Measurements from ENCODE around the gene CAV1. TPM values are rescaled to one million over a fixed set of nuclear protein-coding genes. Genes with fewer than 3 reads are reported as not detected.

Gene CAV1
- polyA plus RNA-seq, 1 donor from 2014 or later: not detected

GRCh38 chr7:116566666-116567065 is 41.8 kb downstream of the CAV1 start:
- TF ChIP-seq SMC3 (conservative IDR thresholded peaks at IDR 0.05; ENCODE audit: poor library complexity) (no peak), CTCF (IDR thresholded peaks at IDR 0.05; ENCODE audit: poor library complexity, severe bottlenecking) (no peak), RAD21 (conservative IDR thresholded peaks at IDR 0.05) (no peak), POLR2AphosphoS5 (IDR thresholded peaks at IDR 0.05) (no peak), TAF1 (IDR thresholded peaks at IDR 0.05; ENCODE audit: low read depth) (no peak), EP300 (conservative IDR thresholded peaks at IDR 0.05; ENCODE audit: poor library complexity, severe bottlenecking) (no peak), MXI1 (conservative IDR thresholded peaks at IDR 0.05; ENCODE audit: poor library complexity, severe bottlenecking) (no peak)
- H3K9me2 ChIP-seq (ENCODE audit: insufficient read depth, low read length): no peaks in the 10 kb centered on the region
- no peaks in the 10 kb centered on the region for H3K27me3 ChIP-seq (ENCODE audit: insufficient read depth, low read depth, low read length)
- H3K9ac ChIP-seq (ENCODE audit: low read length): no peak overlapping the region
- H3K4me2 ChIP-seq (ENCODE audit: low read length): no peak overlapping the region
- H3K36me3 ChIP-seq (ENCODE audit: insufficient read depth, low read length): no peaks in the 10 kb centered on the region
- H3K9me3 ChIP-seq (ENCODE audit: low read length): no peaks in the 10 kb centered on the region
- no peak overlapping the region for H2AFZ ChIP-seq (ENCODE audit: low read depth, low read length)
- no peak overlapping the region for H3K4me3 ChIP-seq (ENCODE audit: low read length)
- H3K79me2 ChIP-seq (replicated peaks; ENCODE audit: insufficient read depth, low read length): no peaks in the 10 kb centered on the region
- H3F3A ChIP-seq (ENCODE audit: insufficient read depth, low read length, poor library complexity, severe bottlenecking): no peaks in the 10 kb centered on the region
- H3K27ac ChIP-seq (ENCODE audit: low read length): no peak overlapping the region
- H4K20me1 ChIP-seq (ENCODE audit: insufficient read depth): no peaks in the 10 kb centered on the region

- no peak overlapping the region for H3K4me2 ChIP-seq (ENCODE audit: low read length)
- no peaks in the 10 kb centered on the region for H3F3A ChIP-seq (ENCODE audit: insufficient read depth, low read length, poor library complexity, severe bottlenecking)
- no peaks in the 10 kb centered on the region for H3K9me3 ChIP-seq (ENCODE audit: low read length)
- no peak overlapping the region for H3K27ac ChIP-seq (ENCODE audit: low read length)
- no peak for TF ChIP-seq EZH2 (IDR thresholded peaks at IDR 0.05; ENCODE audit: borderline replicate concordance, insufficient read depth, low read length, poor library complexity, severe bottlenecking)
- no peak for TF ChIP-seq RAD21 (conservative IDR thresholded peaks at IDR 0.05)
- no peak for TF ChIP-seq MXI1 (conservative IDR thresholded peaks at IDR 0.05; ENCODE audit: poor library complexity, severe bottlenecking)
- no peak for TF ChIP-seq CTCF (IDR thresholded peaks at IDR 0.05; ENCODE audit: poor library complexity, severe bottlenecking)
- TF ChIP-seq TAF1 (IDR thresholded peaks at IDR 0.05; ENCODE audit: low read depth): no peak
- no peaks in the 10 kb centered on the region for H3K36me3 ChIP-seq (ENCODE audit: insufficient read depth, low read length)
- no peaks in the 10 kb centered on the region for H3K9me2 ChIP-seq (ENCODE audit: insufficient read depth, low read length)
- H3K79me2 ChIP-seq (replicated peaks; ENCODE audit: insufficient read depth, low read length): no peaks in the 10 kb centered on the region
- no peaks in the 10 kb centered on the region for H4K20me1 ChIP-seq (ENCODE audit: insufficient read depth)
- no peaks in the 10 kb centered on the region for H3K27me3 ChIP-seq (ENCODE audit: insufficient read depth, low read depth, low read length)
- no peak overlapping the region for H3K9ac ChIP-seq (ENCODE audit: low read length)
- no peak overlapping the region for H3K4me3 ChIP-seq (ENCODE audit: low read length)
- no peak overlapping the region for H2AFZ ChIP-seq (ENCODE audit: low read depth, low read length)
Observed at GRCh38 chr7:116569737-116570136, 44.9 kb downstream of the CAV1 start.

GRCh38 chr7:116570306-116570705 is 45.5 kb downstream of the CAV1 start:
- Histone ChIP-seq H3K27ac (ENCODE audit: low read length) (no peak overlapping the region), H3K4me2 (ENCODE audit: low read length) (no peak overlapping the region), H3K79me2 (replicated peaks; ENCODE audit: insufficient read depth, low read length) (no peaks in the 10 kb centered on the region)

More at GRCh38 chr7:116570306-116570705, 45.5 kb downstream of the CAV1 start:
- Histone ChIP-seq H3K4me3 (ENCODE audit: low read length) (no peak overlapping the region), H3K9ac (ENCODE audit: low read length) (no peak overlapping the region), H3K9me2 (ENCODE audit: insufficient read depth, low read length) (no peaks in the 10 kb centered on the region), H3K36me3 (ENCODE audit: insufficient read depth, low read length) (no peaks in the 10 kb centered on the region), H4K20me1 (ENCODE audit: insufficient read depth) (no peaks in the 10 kb centered on the region), H3K27me3 (ENCODE audit: insufficient read depth, low read depth, low read length) (no peaks in the 10 kb centered on the region), H2AFZ (ENCODE audit: low read depth, low read length) (no peak overlapping the region), H3F3A (ENCODE audit: insufficient read depth, low read length, poor library complexity, severe bottlenecking) (no peaks in the 10 kb centered on the region), H3K9me3 (ENCODE audit: low read length) (no peaks in the 10 kb centered on the region)
- TF ChIP-seq EZH2 (IDR thresholded peaks at IDR 0.05; ENCODE audit: borderline replicate concordance, insufficient read depth, low read length, poor library complexity, severe bottlenecking) (no peak), MXI1 (conservative IDR thresholded peaks at IDR 0.05; ENCODE audit: poor library complexity, severe bottlenecking) (no peak), CTCF (IDR thresholded peaks at IDR 0.05; ENCODE audit: poor library complexity, severe bottlenecking) (no peak), POLR2AphosphoS5 (IDR thresholded peaks at IDR 0.05) (no peak), RAD21 (conservative IDR thresholded peaks at IDR 0.05) (no peak), SMC3 (conservative IDR thresholded peaks at IDR 0.05; ENCODE audit: poor library complexity) (no peak), REST (IDR thresholded peaks at IDR 0.05; ENCODE audit: borderline replicate concordance) (no peak), EP300 (conservative IDR thresholded peaks at IDR 0.05; ENCODE audit: poor library complexity, severe bottlenecking) (no peak), TAF1 (IDR thresholded peaks at IDR 0.05; ENCODE audit: low read depth) (no peak)
